Tibial nerve (tissue), 4 donors: ENCODE measurements around the gene ZNF74. TPM values are rescaled to one million over a fixed set of nuclear protein-coding genes. Genes with fewer than 3 reads are reported as not detected.

Experiments used
- DNase-seq, 2 donors: peaks; one replicate each; pipeline ENCODE4 v3.0.0-alpha.2; 2019; ENCODE audit warnings: low spot score in 2 of 2
- H3K27ac ChIP-seq, 4 donors: fragments of 200-600 bp; sonication (generic) in 3 of 4; one replicate each; pipeline ENCODE4 v1.5.1; 2017 to 2019; ENCODE audit warnings: mild to moderate bottlenecking in 1 of 4
- H3K27me3 ChIP-seq, 2 donors: fragments of 200-600 bp; sonication (generic) in 1 of 2; one replicate each; pipeline versions ENCODE4 v1.5.1 to v1.6.0; 2017 to 2019
- H3K36me3 ChIP-seq, 3 donors: fragments of 200-600 bp; sonication (generic); one replicate each; pipeline ENCODE4 v1.5.1; 2018 to 2019
- H3K4me1 ChIP-seq, 4 donors: fragments of 200-600 bp; sonication (generic) in 3 of 4; one replicate each; pipeline ENCODE4 v1.5.1; 2017 to 2019
- H3K4me3 ChIP-seq, 4 donors: fragments of 200-600 bp; sonication (generic) in 3 of 4; one replicate each; pipeline ENCODE4 v1.5.1; 2017 to 2019; ENCODE audit warnings: mild to moderate bottlenecking in 1 of 4, moderate library complexity in 1 of 4
- H3K9me3 ChIP-seq, 4 donors: fragments of 200-600 bp; sonication (generic) in 3 of 4; one replicate each; pipeline ENCODE4 v1.5.1; 2017 to 2019
- CTCF ChIP-seq, 5 experiments: fragments of 200-600 bp in 3 of 5; fragments of 450-650 bp in 2 of 5; sonication (generic) in 3 of 5; IDR thresholded peaks; one replicate each; pipeline ENCODE4 v1.5.1; 2016 to 2019; ENCODE audit warnings: antibody characterized with exemption in 5 of 5, mild to moderate bottlenecking in 3 of 5, moderate library complexity in 2 of 5
- EP300 ChIP-seq, 2 donors: sonication (generic); formaldehyde crosslinking; IDR thresholded peaks; one replicate each; pipeline ENCODE4 v1.6.1; 2017; ENCODE audit warnings: antibody characterized with exemption in 2 of 2, mild to moderate bottlenecking in 1 of 2
- POLR2A ChIP-seq, 2 donors: fragments of 450-650 bp; IDR thresholded peaks; one replicate each; pipeline ENCODE4 v1.6.1; 2017; ENCODE audit warnings: antibody characterized with exemption in 2 of 2, mild to moderate bottlenecking in 2 of 2, moderate library complexity in 2 of 2
- WGBS, 2 donors: methylation state at CpG; one replicate each; pipeline ENCODE4 v1.1.5; 2018; 5-methylcytosine and 5-hydroxymethylcytosine counted together
- total RNA-seq, 4 donors: library from RNA; depleted of rRNA; stranded (reverse); fragments of >200 nt; gene quantifications; one replicate each; pipeline ENCODE4 v1.1.0, GENCODE V29; 2016

Gene ZNF74
- total RNA-seq, 4 donors from 2014 or later: 8.7 to 13.5 (median 10.2) TPM

- H3K9me3 ChIP-seq: no peaks in the 10 kb centered on the region
- no peaks in the 10 kb centered on the region for H3K27me3 ChIP-seq
- TF ChIP-seq EP300 (IDR thresholded peaks at IDR 0.05) (no peak), CTCF (IDR thresholded peaks at IDR 0.05) (no peak), POLR2A (IDR thresholded peaks at IDR 0.05) (no peak)
- no peak for DNase-seq
- H3K27ac ChIP-seq: no peak overlapping the region
- H3K4me3 ChIP-seq: no peak overlapping the region
- peaks cover 0 to 14% (median 0%) of the 10 kb centered on the region in 3 donors for H3K36me3 ChIP-seq
- WGBS, 2 donors: 97% methylated on average over 7 of the region's 7 CpGs
- peaks cover 0 to 44% (median 29%) of the 10 kb centered on the region in 4 donors for H3K4me1 ChIP-seq
Measured at GRCh38 chr22:20421507-20421874, 27.5 kb downstream of the ZNF74 start.

DNA sequence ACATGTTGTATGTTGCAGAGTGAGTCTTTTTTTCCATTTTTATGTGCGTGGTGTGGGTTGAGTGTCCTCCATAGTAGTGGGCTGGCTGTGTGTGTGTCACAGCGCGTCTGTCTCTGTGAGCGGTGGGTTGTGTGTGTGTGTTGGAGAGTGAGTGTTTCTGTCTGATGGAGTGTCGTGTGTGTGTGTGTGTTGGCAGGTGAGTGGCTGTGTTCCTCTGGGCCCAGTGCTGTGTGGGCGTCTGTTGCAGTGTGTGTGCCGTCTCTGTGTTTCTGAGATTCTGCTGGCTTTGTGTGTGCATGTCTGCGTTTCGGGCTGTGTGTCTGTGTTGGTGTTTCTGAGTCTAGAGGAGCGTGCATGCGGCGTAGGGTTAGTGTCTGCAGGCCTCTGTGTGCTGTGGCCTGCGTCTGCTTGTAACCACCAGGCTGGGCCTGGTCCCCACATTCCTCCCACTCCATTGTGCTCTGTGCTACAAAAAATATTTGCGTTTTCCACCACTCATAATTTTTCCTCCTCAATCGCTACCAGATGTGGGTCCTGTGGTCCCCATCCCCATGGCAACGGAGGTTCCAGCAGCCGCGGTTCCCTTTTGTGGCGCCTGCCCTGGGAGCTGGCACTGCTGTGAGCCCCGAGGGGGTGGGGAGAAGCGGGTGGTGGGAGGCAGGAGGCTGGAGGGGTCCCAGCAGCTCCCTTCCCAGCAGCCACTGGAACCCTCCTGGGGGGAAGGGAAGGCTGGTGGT is 28.5 kb downstream of the ZNF74 start:
- Histone ChIP-seq H3K27ac (peak overlapping the region; percentile 63 to 92 (median 78)), H3K4me1 (peaks cover 0 to 44% (median 29%) of the 10 kb centered on the region in 4 donors), H3K27me3 (no peaks in the 10 kb centered on the region), H3K9me3 (no peaks in the 10 kb centered on the region), H3K36me3 (peaks cover 0 to 24% (median 0%) of the 10 kb centered on the region in 3 donors), H3K4me3 (no peak overlapping the region)
- DNase-seq: no peak
- 27 to 30% methylated on average over 17 to 21 of the region's 21 CpGs for WGBS, 2 donors
- TF ChIP-seq EP300 (IDR thresholded peaks at IDR 0.05) (no peak), CTCF (IDR thresholded peaks at IDR 0.05) (no peak), POLR2A (IDR thresholded peaks at IDR 0.05) (no peak)

DNA sequence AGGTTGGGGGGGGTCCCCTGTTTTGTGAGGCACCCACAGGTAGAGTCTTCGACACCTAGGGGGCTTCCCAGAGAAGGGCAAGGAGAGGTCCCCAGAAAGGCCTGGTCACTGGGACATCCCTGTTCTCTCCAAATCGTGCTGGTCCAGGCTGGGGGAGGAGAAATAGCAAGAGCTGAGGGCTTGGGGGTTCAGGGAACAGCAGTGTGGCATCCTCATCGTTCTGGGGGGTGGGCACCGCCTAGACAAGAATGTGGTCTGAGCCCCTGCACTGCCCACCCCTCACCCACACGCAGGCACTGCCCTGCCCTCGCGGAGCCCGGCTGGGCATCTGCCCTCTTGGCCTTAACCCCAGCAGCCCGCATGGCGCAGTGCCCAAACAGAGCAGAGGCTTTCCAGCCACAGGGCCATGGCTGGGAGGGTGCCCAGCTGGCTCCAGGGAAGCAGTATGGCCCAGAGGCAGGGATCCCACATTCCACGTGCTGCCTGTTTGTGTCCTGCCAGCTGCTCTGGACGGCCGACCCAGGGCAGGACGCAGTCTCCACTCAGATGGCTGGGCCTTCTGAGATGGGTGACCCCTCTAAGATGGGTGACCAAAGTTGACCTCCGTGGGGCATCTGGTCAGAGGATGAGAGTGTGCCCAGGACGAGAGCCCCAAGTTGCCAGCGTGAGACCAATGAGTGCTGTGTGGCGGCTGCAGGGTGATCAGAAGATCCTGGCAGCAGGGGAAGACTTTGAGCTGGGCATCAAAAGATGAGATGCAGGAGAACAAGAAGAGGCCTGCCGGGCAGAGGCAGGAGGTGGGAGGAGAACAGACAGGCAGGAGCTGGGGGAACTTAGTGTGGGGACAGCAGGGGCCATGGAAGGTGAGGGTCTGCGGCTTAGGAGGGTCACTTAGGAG is 29.3 kb downstream of the ZNF74 start:
- Histone ChIP-seq H3K4me3 (no peak overlapping the region), H3K27ac (peak overlapping the region; percentile 63 to 92 (median 78)), H3K4me1 (peaks cover 0 to 44% (median 29%) of the 10 kb centered on the region in 4 donors), H3K36me3 (peaks cover 0 to 32% (median 0%) of the 10 kb centered on the region in 3 donors), H3K9me3 (no peaks in the 10 kb centered on the region), H3K27me3 (no peaks in the 10 kb centered on the region)
- WGBS, 2 donors: 33 to 37% methylated on average over 13 to 19 of the region's 20 CpGs
- TF ChIP-seq POLR2A (IDR thresholded peaks at IDR 0.05) (no peak), EP300 (IDR thresholded peaks at IDR 0.05) (no peak), CTCF (IDR thresholded peaks at IDR 0.05) (no peak)
- no peak for DNase-seq

GRCh38 chr22:20423906-20424551 is 30.1 kb downstream of the ZNF74 start:
- Histone ChIP-seq H3K27ac (peak overlapping the region; percentile 63 to 92 (median 78)), H3K9me3 (no peaks in the 10 kb centered on the region), H3K27me3 (no peaks in the 10 kb centered on the region), H3K4me1 (peaks cover 0 to 44% (median 29%) of the 10 kb centered on the region in 4 donors), H3K36me3 (peaks cover 0 to 40% (median 0%) of the 10 kb centered on the region in 3 donors), H3K4me3 (no peak overlapping the region)
- no peak for DNase-seq
- TF ChIP-seq EP300 (IDR thresholded peaks at IDR 0.05): no peak
- TF ChIP-seq POLR2A (IDR thresholded peaks at IDR 0.05): no peak
- no peak for TF ChIP-seq CTCF (IDR thresholded peaks at IDR 0.05)
- 27 to 31% methylated on average over 24 to 26 of the region's 31 CpGs for WGBS, 2 donors
